NCI-H460 (cell line): ENCODE results near the gene ZNF536. TPM values are rescaled to one million over a fixed set of nuclear protein-coding genes. Genes with fewer than 3 reads are reported as not detected.
"Not testable (repeated sequence)": the region's sequence is repeated elsewhere in the genome, so short reads cannot be mapped to it uniquely, and the experiment has no call there.

ENCODE experiments used
- DNase-seq: peaks from one replicate; pipeline ENCODE4 v3.0.0-alpha.2; 2016; ENCODE audit warnings: low read depth; ENCODE audit errors: extremely low read depth
- total RNA-seq: library from RNA; depleted of rRNA; stranded (reverse); fragments of >200 nt; shearing (Covaris generic); gene quantifications from 2 replicates; pipeline ENCODE4 v1.2.3, GENCODE V29; 2014

ZNF536 gene
- total RNA-seq, 1 experiment from 2014 or later = not detected

DNA sequence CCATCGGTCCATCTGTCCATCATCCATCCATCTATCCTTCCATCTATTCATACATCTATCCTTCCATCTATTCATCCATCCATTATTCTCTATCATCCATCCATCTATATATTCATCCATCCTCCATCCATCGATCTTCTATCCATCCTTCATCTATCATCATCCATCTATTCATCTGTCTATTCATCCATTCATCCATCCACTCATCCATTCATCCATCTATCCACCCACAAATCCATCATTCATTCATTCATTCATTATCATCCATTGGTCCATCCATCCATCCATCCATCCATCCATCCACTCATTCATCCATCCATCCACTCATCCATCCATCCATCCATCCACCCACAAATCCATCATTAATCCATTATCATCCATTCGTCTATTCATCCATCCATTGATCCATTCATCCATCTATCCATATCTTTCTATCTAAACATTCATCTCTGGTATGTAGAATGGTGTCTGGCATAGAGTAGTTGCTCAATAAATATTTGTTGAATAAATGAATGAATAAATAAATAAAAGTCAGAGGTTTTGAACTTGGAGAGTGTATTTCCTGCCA lies 36.6 kb downstream of the ZNF536 start:
- no peak for DNase-seq

GRCh38 chr19:30411714-30412113 lies 39.5 kb downstream of the ZNF536 start:
- DNase-seq = no peak

GRCh38 chr19:30416375-30416774 lies 44.2 kb downstream of the ZNF536 start:
- no peak for DNase-seq

DNA sequence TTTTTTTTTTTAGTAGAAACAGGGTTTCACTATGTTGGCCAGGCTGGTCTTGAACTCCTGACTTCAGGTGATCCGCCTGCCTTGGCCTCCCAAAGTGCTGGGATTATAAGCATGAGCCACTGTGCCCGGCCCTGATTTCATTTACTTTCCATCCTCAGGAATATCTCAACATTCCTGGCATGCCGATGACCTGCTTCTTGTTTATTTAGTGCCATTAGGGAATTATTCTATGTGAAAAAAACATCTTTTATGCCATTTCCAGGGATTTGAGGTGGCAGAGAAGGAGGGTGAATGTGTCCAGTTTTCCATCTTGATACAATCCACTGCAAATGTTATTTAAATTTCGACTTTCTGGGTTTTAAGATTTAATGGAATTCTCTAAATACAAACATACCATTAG lies 45.0 kb downstream of the ZNF536 start:
- not testable (repeated sequence) for DNase-seq

DNA sequence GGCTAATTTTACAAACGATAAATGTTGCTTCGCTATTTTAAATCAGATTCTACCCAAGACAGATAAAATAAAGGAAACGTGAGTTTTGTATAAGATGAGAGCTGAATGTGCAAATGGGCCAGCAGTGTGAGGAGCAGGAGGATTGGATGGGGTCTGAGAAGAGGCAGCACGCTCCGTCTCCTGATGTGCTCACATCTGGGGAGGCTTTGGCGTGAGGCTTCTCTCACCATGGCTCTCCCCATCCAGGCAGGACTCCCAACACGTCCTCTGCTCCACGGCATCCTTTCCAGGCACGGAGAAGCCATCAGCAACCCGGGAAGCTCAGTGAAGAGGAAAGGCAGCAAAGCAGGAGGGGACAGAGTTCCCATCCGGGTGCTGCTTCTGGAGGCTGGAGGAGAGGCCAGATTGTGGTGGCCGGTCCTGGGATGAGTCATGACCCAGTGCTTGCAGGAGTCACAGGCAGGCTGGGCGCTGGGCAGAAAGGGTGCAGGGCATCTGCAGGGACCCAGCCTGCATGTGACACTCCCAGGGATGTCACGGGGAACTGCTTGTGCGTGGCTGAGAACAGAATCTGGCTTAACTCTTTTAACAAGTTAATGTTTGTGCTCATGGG lies 47.5 kb downstream of the ZNF536 start:
- no peak for DNase-seq

DNA sequence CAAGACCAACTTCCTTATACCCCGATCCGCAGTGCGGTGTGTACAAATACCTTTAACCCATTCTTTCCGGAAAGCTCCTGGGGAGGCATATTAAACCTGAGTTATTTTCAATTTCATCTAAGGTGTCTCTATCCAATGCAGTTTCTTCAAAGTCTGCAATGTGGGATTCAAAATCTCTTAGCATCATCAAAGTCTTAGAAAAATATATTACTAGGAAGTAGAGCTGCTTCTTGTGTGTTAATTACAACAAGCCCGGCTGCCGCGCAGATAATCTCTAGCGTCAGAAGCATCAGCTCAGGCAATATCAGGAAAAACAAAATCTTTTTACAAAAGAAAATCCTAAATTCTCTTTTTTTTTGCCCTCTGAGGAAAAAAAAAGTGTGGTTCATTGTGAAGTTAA lies 48.1 kb downstream of the ZNF536 start:
- DNase-seq = no peak

- no peak for DNase-seq
These were observed 48.7 kb downstream of the ZNF536 start for GRCh38 chr19:30420881-30421280.

- DNase-seq = no peak
These were observed 49.4 kb downstream of the ZNF536 start for GRCh38 chr19:30421571-30421970.

DNA sequence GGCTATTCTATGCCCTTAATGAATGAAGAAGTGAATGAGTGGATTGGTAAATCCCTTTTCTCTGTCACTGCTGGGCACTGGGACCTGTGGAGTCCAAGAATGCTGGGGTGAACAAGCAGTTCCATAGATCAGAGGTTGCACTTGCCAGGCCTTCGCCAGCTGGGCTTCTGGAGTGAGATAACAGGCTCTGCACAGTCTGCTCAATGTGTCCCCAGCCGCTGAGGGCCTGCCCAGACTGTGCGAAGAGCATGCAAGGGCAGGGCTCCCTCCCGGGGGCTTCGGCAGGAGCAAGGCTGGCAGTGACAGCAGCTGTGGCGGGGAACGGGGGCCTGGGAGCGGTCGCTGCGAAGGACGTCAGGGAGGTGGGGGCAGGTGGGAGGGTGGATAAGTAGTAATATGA lies 51.3 kb downstream of the ZNF536 start:
- no peak for DNase-seq

- no peak for DNase-seq
These were observed 54.0 kb downstream of the ZNF536 start for GRCh38 chr19:30425885-30426838.

- no peak for DNase-seq
These were observed 54.7 kb downstream of the ZNF536 start for GRCh38 chr19:30426864-30427263.

- DNase-seq = no peak
These were observed 56.0 kb downstream of the ZNF536 start for GRCh38 chr19:30428092-30428680.

DNA sequence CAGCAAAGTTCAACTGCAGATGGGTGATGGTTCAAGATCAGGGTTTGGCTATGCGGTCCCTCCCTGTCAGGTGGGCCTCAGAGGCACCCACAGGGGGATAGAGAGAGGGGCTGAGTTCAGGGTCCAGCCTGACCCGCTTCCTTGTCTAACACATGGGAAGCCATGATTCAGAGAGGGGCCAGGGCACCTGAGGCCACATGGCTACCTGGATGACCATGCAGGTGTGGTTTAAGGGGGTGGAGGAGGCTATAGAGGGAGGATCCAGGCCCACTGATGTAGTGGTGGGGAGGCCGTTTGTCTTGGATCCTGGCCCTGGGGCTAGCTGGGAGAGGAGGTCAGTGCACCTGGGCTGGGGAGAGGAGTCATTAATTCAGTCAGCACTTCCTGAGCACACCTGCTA lies 56.7 kb downstream of the ZNF536 start:
- DNase-seq = no peak

GRCh38 chr19:30430206-30430734 lies 58.1 kb downstream of the ZNF536 start:
- no peak for DNase-seq

- no peak for DNase-seq
These were observed 59.4 kb downstream of the ZNF536 start for GRCh38 chr19:30431591-30431990.

DNA sequence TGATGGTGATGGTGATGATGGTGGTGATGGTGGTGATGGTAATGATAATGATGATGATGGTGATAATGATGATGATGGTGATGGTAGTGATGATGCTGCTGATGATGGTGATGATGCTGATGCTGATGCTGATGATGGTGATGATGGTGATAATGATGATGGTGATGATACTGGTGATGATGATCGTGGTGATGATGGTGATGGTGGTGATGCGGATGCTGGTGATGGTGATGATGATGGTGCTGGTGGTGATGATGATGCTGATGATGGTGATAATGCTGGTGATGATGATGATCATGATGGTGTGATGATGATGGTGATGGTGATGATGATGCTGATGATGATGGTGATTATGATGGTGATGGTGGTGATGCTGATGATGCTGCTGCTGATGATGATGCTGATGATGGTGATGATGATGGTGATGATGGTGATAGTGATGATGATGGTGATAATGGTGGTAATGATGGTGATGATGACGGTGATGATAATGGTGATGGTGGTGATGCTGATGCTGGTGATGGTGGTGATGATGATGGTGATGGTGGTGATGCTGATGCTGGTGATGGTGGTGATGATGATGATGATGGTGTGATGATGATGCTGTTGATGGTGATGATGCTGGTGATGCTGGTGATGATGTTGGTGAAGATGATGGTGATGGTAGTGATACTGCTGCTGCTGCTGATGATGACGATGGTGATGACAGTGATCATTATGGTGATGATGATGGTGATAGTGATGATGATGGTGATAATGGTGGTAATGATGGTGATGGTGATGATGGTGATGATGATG lies 62.8 kb downstream of the ZNF536 start:
- DNase-seq = no peak

- no peak for DNase-seq
These were observed 65.7 kb downstream of the ZNF536 start for GRCh38 chr19:30437869-30438268.

GRCh38 chr19:30439310-30439709 lies 67.1 kb downstream of the ZNF536 start:
- no peak for DNase-seq

GRCh38 chr19:30441011-30441410 lies 68.8 kb downstream of the ZNF536 start:
- no peak for DNase-seq

- no peak for DNase-seq
These were observed 70.5 kb downstream of the ZNF536 start for GRCh38 chr19:30442674-30443073.
